GM12801 (cell line): ENCODE data around the gene FRMD6.

ENCODE experiments used
- TF ChIP-seq, protein P1 (sequence below): IDR thresholded peaks from one replicate; pipeline ENCODE4 v1.5.1; 2011; ENCODE audit warnings: control low read depth; ENCODE audit not compliant: insufficient read length; ENCODE audit errors: extremely low read depth

FRMD6 gene

DNA sequence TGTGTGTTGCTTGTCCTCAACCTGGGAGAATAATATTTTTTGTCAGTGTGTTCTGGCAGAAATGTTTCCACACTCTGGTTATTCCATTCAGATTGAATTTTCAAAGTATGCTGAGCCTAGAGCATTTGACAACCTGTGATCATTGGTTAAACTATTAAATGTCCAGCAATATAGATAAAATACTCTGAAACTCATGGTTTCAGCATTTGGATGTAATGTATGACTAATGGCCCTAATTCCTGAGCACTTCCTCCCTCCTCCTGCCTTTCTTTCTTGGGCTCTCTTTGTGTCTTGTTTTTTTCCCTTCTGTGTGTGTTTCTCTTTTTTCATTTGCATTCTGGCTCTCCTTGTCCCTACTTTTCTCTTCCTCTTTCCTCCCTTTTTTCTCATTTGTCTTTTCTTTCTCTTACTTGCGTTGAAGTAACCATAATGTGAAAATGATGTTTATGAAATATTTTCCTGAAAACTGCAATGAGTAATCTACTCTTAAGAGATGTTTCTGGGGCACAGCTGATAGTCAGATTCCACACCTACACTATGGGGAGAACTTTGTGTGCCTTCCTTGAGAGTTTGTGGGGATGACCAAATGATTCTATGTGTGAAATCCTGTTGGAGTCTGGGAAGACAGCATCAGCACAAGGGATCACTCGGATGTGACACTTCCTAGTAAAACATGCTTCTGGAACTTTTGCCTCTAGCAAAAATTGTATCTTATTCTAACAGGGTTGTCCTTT is 74.6 kb downstream of the FRMD6 start:
- TF ChIP-seq, protein P1, sequence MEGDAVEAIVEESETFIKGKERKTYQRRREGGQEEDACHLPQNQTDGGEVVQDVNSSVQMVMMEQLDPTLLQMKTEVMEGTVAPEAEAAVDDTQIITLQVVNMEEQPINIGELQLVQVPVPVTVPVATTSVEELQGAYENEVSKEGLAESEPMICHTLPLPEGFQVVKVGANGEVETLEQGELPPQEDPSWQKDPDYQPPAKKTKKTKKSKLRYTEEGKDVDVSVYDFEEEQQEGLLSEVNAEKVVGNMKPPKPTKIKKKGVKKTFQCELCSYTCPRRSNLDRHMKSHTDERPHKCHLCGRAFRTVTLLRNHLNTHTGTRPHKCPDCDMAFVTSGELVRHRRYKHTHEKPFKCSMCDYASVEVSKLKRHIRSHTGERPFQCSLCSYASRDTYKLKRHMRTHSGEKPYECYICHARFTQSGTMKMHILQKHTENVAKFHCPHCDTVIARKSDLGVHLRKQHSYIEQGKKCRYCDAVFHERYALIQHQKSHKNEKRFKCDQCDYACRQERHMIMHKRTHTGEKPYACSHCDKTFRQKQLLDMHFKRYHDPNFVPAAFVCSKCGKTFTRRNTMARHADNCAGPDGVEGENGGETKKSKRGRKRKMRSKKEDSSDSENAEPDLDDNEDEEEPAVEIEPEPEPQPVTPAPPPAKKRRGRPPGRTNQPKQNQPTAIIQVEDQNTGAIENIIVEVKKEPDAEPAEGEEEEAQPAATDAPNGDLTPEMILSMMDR = no peak

DNA sequence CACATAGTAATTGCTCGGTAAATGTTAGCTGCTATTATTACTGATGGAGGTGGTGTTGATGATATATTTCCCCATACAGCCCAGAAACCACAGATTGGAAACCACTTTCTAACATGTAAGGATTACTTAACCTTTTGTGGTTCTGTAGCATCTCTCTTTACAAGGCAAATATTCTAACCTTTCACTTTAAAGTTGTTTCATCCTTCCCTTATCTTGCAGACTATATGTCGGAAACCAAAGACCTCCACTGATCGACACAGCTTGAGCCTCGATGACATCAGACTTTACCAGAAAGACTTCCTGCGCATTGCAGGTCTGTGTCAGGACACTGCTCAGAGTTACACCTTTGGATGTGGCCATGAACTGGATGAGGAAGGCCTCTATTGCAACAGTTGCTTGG is 75.8 kb downstream of the FRMD6 start:
- TF ChIP-seq, protein P1 = no peak

DNA sequence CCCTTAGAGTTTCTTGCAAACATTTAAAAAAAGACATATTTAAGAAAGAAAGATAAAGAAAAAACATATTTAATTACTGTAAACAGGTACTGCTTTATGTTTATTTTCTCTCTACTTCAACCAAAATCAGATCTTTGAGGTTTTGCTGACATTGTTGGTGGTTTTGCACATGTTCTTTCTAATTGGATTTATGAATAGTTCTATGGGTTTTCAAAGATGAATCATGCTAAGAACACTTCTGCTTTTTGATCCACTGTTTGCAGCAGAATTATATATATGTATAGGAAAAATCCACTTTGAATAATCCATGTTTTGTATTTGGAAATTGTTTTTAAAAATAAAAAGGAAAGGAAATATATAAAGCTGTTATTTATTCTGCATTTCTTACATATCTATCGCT is 78.4 kb downstream of the FRMD6 start:
- TF ChIP-seq, protein P1 = no peak

DNA sequence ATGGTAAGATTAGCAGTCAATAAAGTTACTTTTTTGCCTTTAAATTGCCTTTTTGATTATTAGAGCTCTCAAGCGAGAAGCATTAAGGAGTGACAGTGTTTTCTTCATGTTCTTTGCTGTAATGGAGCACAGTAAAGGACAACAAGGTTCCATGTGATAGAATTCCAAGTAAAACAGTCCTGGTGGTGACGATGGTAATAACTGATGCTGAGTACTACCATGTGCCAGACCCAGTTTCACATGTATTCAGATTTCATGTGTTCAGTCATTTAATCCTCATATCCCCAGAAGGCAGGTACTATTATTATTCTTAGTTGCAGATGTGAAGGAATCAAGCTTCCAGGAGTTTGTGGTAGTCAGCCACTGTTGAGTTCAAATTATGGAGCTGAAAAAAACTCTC is 79.0 kb downstream of the FRMD6 start:
- TF ChIP-seq, protein P1 = no peak

DNA sequence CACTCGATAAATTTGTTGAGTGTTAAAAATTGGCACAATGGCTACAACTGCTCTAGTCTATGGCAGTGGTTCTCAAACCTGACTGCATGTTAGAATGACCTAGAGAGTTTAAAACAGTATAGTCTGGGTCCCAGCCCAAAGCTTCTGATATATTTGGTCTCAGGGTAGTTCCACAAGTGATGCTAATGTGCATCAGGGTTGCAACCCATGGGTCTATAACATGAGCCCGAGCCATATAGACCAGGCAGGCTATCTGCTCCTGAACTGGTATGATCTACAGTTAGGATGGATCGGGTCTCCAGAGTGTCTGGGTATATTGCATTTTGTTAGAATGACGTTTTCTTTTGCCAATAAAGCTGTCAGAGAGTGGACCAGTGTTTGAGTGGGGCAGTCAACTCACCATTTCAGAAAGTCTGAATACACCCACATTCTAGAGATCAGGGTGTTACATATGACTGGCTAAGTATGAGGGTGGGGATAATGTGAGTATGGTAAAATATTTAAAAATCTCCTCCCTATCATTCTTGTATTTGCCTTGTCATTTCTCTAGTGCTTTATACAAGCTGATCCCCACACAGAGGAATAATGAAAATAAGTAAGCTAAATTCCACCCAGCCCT is 80.9 kb downstream of the FRMD6 start:
- TF ChIP-seq, protein P1 = no peak

DNA sequence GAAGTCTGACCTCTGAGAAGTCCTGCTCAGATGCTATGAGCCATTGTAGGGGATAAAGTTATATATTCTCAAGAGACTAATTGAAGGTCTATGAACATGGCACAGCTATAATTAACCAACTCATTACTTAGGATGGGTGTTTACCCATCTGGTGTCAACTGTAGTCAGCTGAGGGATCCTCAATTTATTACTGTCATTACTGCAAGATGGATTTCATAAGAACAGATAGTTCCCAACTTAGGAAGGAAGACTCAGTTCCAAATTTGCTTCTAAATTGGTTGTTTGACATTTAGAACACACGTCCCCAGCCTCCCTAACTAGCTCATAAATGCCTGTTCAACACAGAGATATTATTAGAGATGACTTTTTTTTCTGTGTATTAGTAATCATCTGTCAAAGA is 81.4 kb downstream of the FRMD6 start:
- TF ChIP-seq, protein P1 = no peak

DNA sequence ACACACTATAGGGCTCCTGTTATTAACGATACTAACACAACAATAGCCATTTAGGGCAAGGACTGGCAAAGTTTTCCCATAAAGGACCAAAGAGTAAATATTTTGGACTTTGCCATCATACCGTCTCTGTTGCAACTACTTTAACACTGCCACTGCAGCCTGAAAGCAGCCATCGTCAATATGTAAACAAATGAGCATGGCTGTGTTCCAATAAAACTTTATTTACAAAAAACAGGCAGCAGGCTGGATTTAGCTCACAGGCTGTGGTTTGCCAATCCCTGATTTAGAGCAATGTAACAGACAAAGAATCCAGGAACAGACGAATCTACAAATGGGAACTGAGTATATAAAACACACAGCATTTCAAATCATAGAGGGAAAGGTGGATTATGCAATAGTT is 84.1 kb downstream of the FRMD6 start:
- TF ChIP-seq, protein P1 = no peak
